ENCODE results near the gene ZSCAN22.

Gene ZSCAN22

DNA sequence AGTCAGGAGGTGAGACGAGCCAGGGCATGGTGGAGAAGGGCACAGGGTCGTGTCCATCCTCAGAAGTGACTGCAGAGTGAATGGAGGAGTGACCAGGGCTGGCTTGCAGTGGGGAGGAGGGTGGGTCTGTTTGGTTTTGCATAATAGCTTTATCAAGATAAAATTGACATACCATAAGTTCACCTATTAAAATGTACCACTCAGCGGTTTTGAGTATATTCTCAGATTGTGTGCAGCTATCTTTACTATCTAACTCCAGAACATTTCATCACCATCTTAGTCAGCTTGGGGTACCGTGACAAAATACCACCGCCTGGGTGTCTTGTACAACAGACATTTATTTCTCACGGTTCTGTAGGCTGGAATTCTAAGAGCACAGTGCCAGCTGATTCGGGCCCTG lies 34.9 kb upstream of the ZSCAN22 start:
- H4K91ac ChIP-seq (ENCODE audit: low read depth, low read length, poor library complexity) = no peak overlapping the region
- no peak overlapping the region for H3K9ac ChIP-seq (ENCODE audit: low read depth, low read length, poor library complexity)
- no peak overlapping the region for H2AK5ac ChIP-seq (ENCODE audit: low read depth, low read length)
- H2BK5ac ChIP-seq (ENCODE audit: low read length) = no peak overlapping the region
- no peak overlapping the region for H3K14ac ChIP-seq (ENCODE audit: low read length)
- H3K27me3 ChIP-seq (ENCODE audit: control insufficient read depth in 3 of 3, insufficient read depth in 3 of 3, low read depth in 1 of 3, low read length in 3 of 3) = no peaks in the 10 kb centered on the region
- peaks cover 71 to 98% of the 10 kb centered on the region in 2 donors for H3K36me3 ChIP-seq (replicated peaks in 1 of 2; ENCODE audit: control insufficient read depth in 2 of 2, insufficient read depth in 2 of 2, low read length in 2 of 2)
- H2BK12ac ChIP-seq (ENCODE audit: low read length) = no peak overlapping the region
- no CpG with 5 or more reads among the region's 7 CpGs for WGBS, 2 donors (ENCODE audit: extremely low coverage in 2 of 2, insufficient read length in 2 of 2, insufficient replicate concordance in 1 of 2)
- peaks cover 26 to 94% of the 10 kb centered on the region in 2 donors for H3K9me3 ChIP-seq (replicated peaks in 1 of 2; ENCODE audit: control insufficient read depth in 2 of 2, insufficient read depth in 1 of 2, low read depth in 1 of 2, low read length in 2 of 2)
- no peak overlapping the region for H3K4ac ChIP-seq (ENCODE audit: low read length)
- no peaks in the 10 kb centered on the region for H3K4me1 ChIP-seq (ENCODE audit: control insufficient read depth in 2 of 2, insufficient read depth in 1 of 2, low read depth in 1 of 2, low read length in 2 of 2)
- H3K23ac ChIP-seq (ENCODE audit: low read depth, low read length, poor library complexity) = peak overlapping the region; percentile 16
- peaks cover 12% of the 10 kb centered on the region for H3K79me1 ChIP-seq (ENCODE audit: low read depth, low read length)
- H2BK15ac ChIP-seq (ENCODE audit: low read length) = no peak overlapping the region
- no peak overlapping the region for H2BK120ac ChIP-seq (ENCODE audit: low read depth, low read length)
- peak overlapping the region in 1 of 2 donors; percentile 31 for H3K4me3 ChIP-seq (ENCODE audit: low read length in 2 of 2)
- no peak overlapping the region for H3K18ac ChIP-seq (ENCODE audit: low read length)
- no peak for DNase-seq (ENCODE audit: low spot score)
- H2AFZ ChIP-seq (ENCODE audit: low read length) = no peak overlapping the region
- no peak overlapping the region for H3K4me2 ChIP-seq (ENCODE audit: insufficient read depth, low read length, poor library complexity, severe bottlenecking)
- no peak overlapping the region for H3K27ac ChIP-seq (replicated peaks; ENCODE audit: low read length)
- H4K8ac ChIP-seq (ENCODE audit: low read depth, low read length) = no peak overlapping the region

DNA sequence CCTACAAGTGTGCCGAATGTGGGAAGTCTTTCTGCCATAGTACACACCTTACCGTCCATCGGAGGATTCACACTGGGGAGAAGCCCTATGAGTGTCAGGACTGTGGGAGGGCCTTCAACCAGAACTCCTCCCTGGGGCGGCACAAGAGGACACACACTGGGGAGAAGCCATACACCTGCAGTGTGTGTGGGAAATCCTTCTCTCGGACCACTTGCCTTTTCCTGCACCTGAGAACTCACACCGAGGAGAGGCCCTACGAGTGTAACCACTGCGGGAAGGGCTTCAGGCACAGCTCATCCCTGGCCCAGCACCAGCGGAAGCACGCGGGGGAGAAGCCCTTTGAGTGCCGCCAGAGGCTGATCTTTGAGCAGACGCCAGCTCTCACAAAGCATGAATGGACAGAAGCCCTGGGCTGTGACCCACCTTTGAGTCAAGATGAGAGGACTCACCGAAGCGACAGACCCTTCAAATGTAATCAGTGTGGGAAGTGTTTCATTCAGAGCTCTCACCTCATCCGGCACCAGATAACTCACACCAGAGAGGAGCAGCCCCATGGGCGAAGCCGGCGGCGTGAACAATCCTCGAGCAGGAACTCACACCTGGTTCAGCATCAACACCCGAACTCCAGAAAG lies 31.9 kb upstream of the ZSCAN22 start:
- no peak for DNase-seq (ENCODE audit: low spot score)
- H2BK15ac ChIP-seq (ENCODE audit: low read length) = no peak overlapping the region
- H2BK5ac ChIP-seq (ENCODE audit: low read length) = no peak overlapping the region
- no peak overlapping the region for H4K8ac ChIP-seq (ENCODE audit: low read depth, low read length)
- no peak overlapping the region for H3K4me2 ChIP-seq (ENCODE audit: insufficient read depth, low read length, poor library complexity, severe bottlenecking)
- H2BK12ac ChIP-seq (ENCODE audit: low read length) = no peak overlapping the region
- no peaks in the 10 kb centered on the region for H3K4me1 ChIP-seq (ENCODE audit: control insufficient read depth in 2 of 2, insufficient read depth in 1 of 2, low read depth in 1 of 2, low read length in 2 of 2)
- H3K27ac ChIP-seq (replicated peaks; ENCODE audit: low read length) = no peak overlapping the region
- H2AK5ac ChIP-seq (ENCODE audit: low read depth, low read length) = no peak overlapping the region
- H3K23ac ChIP-seq (ENCODE audit: low read depth, low read length, poor library complexity) = no peak overlapping the region
- no peaks in the 10 kb centered on the region for H3K27me3 ChIP-seq (ENCODE audit: control insufficient read depth in 3 of 3, insufficient read depth in 3 of 3, low read depth in 1 of 3, low read length in 3 of 3)
- H4K91ac ChIP-seq (ENCODE audit: low read depth, low read length, poor library complexity) = no peak overlapping the region
- H3K9ac ChIP-seq (ENCODE audit: low read depth, low read length, poor library complexity) = no peak overlapping the region
- H3K4ac ChIP-seq (ENCODE audit: low read length) = no peak overlapping the region
- peaks cover 22 to 91% of the 10 kb centered on the region in 2 donors for H3K9me3 ChIP-seq (replicated peaks in 1 of 2; ENCODE audit: control insufficient read depth in 2 of 2, insufficient read depth in 1 of 2, low read depth in 1 of 2, low read length in 2 of 2)
- H3K18ac ChIP-seq (ENCODE audit: low read length) = no peak overlapping the region
- no peak overlapping the region for H2AFZ ChIP-seq (ENCODE audit: low read length)
- H3K4me3 ChIP-seq (ENCODE audit: low read length in 2 of 2) = peak overlapping the region in 1 of 2 donors; percentile 26
- peaks cover 11% of the 10 kb centered on the region for H3K79me1 ChIP-seq (ENCODE audit: low read depth, low read length)
- no CpG with 5 or more reads among the region's 22 CpGs for WGBS, 2 donors (ENCODE audit: extremely low coverage in 2 of 2, insufficient read length in 2 of 2, insufficient replicate concordance in 1 of 2)
- H3K36me3 ChIP-seq (replicated peaks in 1 of 2; ENCODE audit: control insufficient read depth in 2 of 2, insufficient read depth in 2 of 2, low read length in 2 of 2) = peaks cover 62 to 93% of the 10 kb centered on the region in 2 donors
- no peak overlapping the region for H2BK120ac ChIP-seq (ENCODE audit: low read depth, low read length)
- no peak overlapping the region for H3K14ac ChIP-seq (ENCODE audit: low read length)

DNA sequence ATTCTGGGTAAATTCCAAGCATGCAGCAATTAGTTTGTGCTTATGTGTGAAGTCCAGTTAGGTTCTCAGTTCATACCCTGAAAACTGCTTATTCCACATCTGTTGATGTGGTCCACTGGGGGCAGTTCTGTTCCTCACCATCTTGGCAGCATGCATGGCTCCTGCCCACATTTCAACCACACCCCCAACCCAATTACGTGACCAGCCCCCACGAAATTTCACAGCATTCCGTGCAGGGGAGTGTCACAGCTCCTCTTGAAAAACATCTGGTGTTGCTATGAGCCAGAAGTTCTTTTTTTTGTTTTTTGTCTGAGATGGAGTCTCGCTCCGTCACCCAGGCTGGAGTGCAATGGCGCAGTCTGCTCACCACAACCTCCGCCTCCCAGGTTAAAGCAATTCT lies 30.7 kb upstream of the ZSCAN22 start:
- H3K23ac ChIP-seq (ENCODE audit: low read depth, low read length, poor library complexity) = no peak overlapping the region
- no peak overlapping the region for H2BK5ac ChIP-seq (ENCODE audit: low read length)
- WGBS, 2 donors (ENCODE audit: extremely low coverage in 2 of 2, insufficient read length in 2 of 2, insufficient replicate concordance in 1 of 2) = no CpG with 5 or more reads among the region's 7 CpGs
- no peak overlapping the region for H2AFZ ChIP-seq (ENCODE audit: low read length)
- no peak overlapping the region for H3K18ac ChIP-seq (ENCODE audit: low read length)
- H3K9ac ChIP-seq (ENCODE audit: low read depth, low read length, poor library complexity) = no peak overlapping the region
- H3K27me3 ChIP-seq (ENCODE audit: control insufficient read depth in 3 of 3, insufficient read depth in 3 of 3, low read depth in 1 of 3, low read length in 3 of 3) = no peaks in the 10 kb centered on the region
- H2BK15ac ChIP-seq (ENCODE audit: low read length) = no peak overlapping the region
- H3K4me3 ChIP-seq (ENCODE audit: low read length in 2 of 2) = no peak overlapping the region
- peaks cover 22 to 94% of the 10 kb centered on the region in 2 donors for H3K9me3 ChIP-seq (replicated peaks in 1 of 2; ENCODE audit: control insufficient read depth in 2 of 2, insufficient read depth in 1 of 2, low read depth in 1 of 2, low read length in 2 of 2)
- H3K4ac ChIP-seq (ENCODE audit: low read length) = no peak overlapping the region
- no peak overlapping the region for H2BK120ac ChIP-seq (ENCODE audit: low read depth, low read length)
- no peak overlapping the region for H2BK12ac ChIP-seq (ENCODE audit: low read length)
- H4K91ac ChIP-seq (ENCODE audit: low read depth, low read length, poor library complexity) = no peak overlapping the region
- no peak for DNase-seq (ENCODE audit: low spot score)
- H2AK5ac ChIP-seq (ENCODE audit: low read depth, low read length) = no peak overlapping the region
- no peak overlapping the region for H3K4me2 ChIP-seq (ENCODE audit: insufficient read depth, low read length, poor library complexity, severe bottlenecking)
- H3K79me1 ChIP-seq (ENCODE audit: low read depth, low read length) = peaks cover 12% of the 10 kb centered on the region
- no peaks in the 10 kb centered on the region for H3K4me1 ChIP-seq (ENCODE audit: control insufficient read depth in 2 of 2, insufficient read depth in 1 of 2, low read depth in 1 of 2, low read length in 2 of 2)
- H3K36me3 ChIP-seq (replicated peaks in 1 of 2; ENCODE audit: control insufficient read depth in 2 of 2, insufficient read depth in 2 of 2, low read length in 2 of 2) = peaks cover 67 to 95% of the 10 kb centered on the region in 2 donors
- no peak overlapping the region for H3K14ac ChIP-seq (ENCODE audit: low read length)
- no peak overlapping the region for H4K8ac ChIP-seq (ENCODE audit: low read depth, low read length)
- no peak overlapping the region for H3K27ac ChIP-seq (replicated peaks; ENCODE audit: low read length)

DNA sequence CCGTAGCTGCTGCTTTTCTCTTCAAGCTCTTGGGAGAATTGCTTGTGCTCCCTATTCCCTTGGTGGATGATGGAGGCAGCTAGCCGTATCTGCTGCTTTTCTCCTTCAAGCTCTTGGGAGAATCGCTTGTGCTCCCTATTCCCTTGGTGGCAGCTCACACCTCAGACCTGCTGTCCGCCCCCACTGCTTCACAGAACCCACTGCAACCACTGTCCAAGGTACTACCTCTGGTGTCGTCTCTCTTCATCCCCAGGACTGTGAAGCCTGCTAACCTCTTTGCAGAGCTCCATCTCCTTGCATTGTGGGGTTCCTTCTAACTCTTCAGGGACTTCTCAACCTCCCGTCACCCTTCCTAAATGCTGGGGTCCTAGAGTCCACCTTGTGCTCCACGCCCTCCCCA lies 26.2 kb upstream of the ZSCAN22 start:
- no peak for DNase-seq (ENCODE audit: low spot score)
- Histone ChIP-seq H2BK5ac (ENCODE audit: low read length) (no peak overlapping the region), H4K91ac (ENCODE audit: low read depth, low read length, poor library complexity) (no peak overlapping the region), H3K79me1 (ENCODE audit: low read depth, low read length) (peaks cover 5% of the 10 kb centered on the region), H3K4me3 (ENCODE audit: low read length in 2 of 2) (no peak overlapping the region), H3K14ac (ENCODE audit: low read length) (no peak overlapping the region), H3K27me3 (ENCODE audit: control insufficient read depth in 3 of 3, insufficient read depth in 3 of 3, low read depth in 1 of 3, low read length in 3 of 3) (no peaks in the 10 kb centered on the region), H2BK120ac (ENCODE audit: low read depth, low read length) (no peak overlapping the region), H3K9ac (ENCODE audit: low read depth, low read length, poor library complexity) (no peak overlapping the region), H2BK12ac (ENCODE audit: low read length) (no peak overlapping the region), H3K36me3 (replicated peaks in 1 of 2; ENCODE audit: control insufficient read depth in 2 of 2, insufficient read depth in 2 of 2, low read length in 2 of 2) (peaks cover 33 to 78% of the 10 kb centered on the region in 2 donors), H4K8ac (ENCODE audit: low read depth, low read length) (no peak overlapping the region), H3K27ac (replicated peaks; ENCODE audit: low read length) (no peak overlapping the region), H3K18ac (ENCODE audit: low read length) (no peak overlapping the region), H3K9me3 (replicated peaks in 1 of 2; ENCODE audit: control insufficient read depth in 2 of 2, insufficient read depth in 1 of 2, low read depth in 1 of 2, low read length in 2 of 2) (peaks cover 0 to 61% of the 10 kb centered on the region in 2 donors), H2BK15ac (ENCODE audit: low read length) (no peak overlapping the region), H3K4me1 (ENCODE audit: control insufficient read depth in 2 of 2, insufficient read depth in 1 of 2, low read depth in 1 of 2, low read length in 2 of 2) (peaks cover 2 to 3% of the 10 kb centered on the region in 2 donors), H3K23ac (ENCODE audit: low read depth, low read length, poor library complexity) (no peak overlapping the region), H3K4me2 (ENCODE audit: insufficient read depth, low read length, poor library complexity, severe bottlenecking) (no peak overlapping the region), H2AFZ (ENCODE audit: low read length) (no peak overlapping the region), H2AK5ac (ENCODE audit: low read depth, low read length) (no peak overlapping the region), H3K4ac (ENCODE audit: low read length) (no peak overlapping the region)
- WGBS, 2 donors (ENCODE audit: extremely low coverage in 2 of 2, insufficient read length in 2 of 2, insufficient replicate concordance in 1 of 2) = no CpG with 5 or more reads among the region's 7 CpGs

All from neuronal stem cell (in vitro differentiated cells).